Activated CD8-positive, alpha-beta memory T cell treated with anti-CD3 and anti-CD28 coated beads for 24 hours (primary cell): ENCODE data around the gene SNRNP48.

Experiments used
- DNase-seq: peaks from one replicate; pipeline ENCODE4 v3.0.0-alpha.2; 2020

Gene SNRNP48

GRCh38 chr6:7647504-7647903 is 57.5 kb downstream of the SNRNP48 start:
- DNase-seq = no peak

DNA sequence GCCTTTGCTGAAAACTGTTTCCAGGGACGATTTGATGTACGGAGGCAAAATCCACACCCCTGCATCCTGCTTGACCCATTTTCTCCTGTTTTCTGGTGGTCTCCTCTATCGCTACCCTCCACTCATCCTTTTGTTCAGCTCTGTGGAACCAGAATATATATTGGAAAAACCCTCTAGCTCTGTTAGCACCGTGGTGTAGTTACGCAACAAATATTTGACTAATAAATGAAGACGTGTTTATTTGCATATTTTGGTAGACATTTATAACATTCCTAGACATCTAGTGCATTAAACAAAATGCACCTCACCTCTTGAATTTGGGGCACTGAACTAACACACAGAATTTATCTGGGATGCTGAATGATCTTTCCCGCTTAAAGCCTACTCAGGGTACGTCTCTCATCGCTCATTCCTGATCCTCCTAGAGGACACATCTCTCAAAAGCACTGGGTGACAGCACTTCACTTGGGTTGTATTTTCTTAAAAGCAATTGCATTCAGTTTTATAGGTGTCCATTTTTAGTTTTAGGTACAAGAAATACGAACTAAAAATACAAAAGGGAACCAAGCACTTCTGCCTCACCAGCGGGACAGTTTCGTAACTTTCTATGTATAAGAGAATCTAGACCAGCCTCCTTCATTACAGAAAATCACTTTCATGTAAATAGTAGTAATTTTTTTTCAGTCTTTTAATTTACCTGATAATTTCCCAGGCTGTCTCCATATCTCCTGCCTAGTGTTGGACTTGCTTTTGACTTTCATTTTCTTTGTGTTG is 59.2 kb downstream of the SNRNP48 start:
- no peak for DNase-seq

GRCh38 chr6:7650878-7651277 is 60.9 kb downstream of the SNRNP48 start:
- DNase-seq = no peak

- no peak for DNase-seq
Measured at GRCh38 chr6:7652957-7653356, 63.0 kb downstream of the SNRNP48 start.

DNA sequence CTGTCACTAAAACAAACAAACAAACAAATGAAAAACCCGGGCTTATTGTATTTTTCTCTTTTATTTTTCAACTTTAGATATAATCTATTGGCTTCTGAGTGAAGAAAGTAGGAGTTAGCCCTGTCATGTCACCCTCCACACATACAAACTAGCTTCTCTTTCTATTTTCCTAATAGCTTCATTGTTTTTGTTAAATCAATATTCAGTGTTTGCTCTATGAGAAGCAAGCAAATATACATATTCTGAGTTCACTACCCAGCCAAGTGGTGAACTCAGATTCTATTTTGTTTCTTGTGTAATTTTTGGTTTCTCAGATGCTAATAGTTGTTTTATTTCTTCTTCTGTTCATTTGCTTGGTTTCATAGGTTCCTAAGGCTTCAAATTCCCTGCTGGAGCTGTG is 66.4 kb downstream of the SNRNP48 start:
- DNase-seq = no peak

GRCh38 chr6:7658543-7658942 is 68.5 kb downstream of the SNRNP48 start:
- no peak for DNase-seq

DNA sequence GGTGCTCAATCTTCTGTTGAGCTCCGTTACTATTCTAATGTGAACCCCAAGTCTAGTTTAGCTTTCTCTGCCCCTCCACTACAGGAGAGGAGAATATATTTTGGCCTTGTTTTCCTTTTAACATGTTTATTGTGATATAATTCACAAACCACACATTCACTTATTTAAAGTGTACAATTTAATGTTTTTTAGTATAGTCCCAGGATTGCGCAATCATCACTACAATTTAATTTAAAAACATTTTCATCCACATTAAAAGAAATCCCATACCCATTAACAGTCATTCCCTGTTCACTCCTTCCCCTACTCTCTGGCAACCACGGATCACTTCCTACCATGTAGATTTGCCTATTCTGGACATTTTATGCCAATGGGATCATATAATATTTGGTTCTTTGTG is 71.4 kb downstream of the SNRNP48 start:
- DNase-seq = no peak
